ENCODE results near the gene TXNRD3. TPM values are rescaled to one million over a fixed set of nuclear protein-coding genes. Genes with fewer than 3 reads are reported as not detected.

Gene TXNRD3
- total RNA-seq, 1 experiment from 2014 or later = 8.1 TPM

GRCh38 chr3:126683069-126683468, 28.1 kb upstream of the TXNRD3 start:
- Histone ChIP-seq H2BK15ac (ENCODE audit: low read depth, low read length) (no peak overlapping the region; the same call in 1 of the 2 replicates), H3K27ac (ENCODE audit: insufficient read length, low read depth, low read length) (no peak overlapping the region), H3K4me1 (ENCODE audit: insufficient read depth, low read length) (no peaks in the 10 kb centered on the region), H4K91ac (ENCODE audit: insufficient read length, low read depth, low read length) (no peak overlapping the region), H2BK5ac (ENCODE audit: insufficient read length, low read length) (no peak overlapping the region), H3K4ac (ENCODE audit: low read depth, low read length) (no peak overlapping the region), H2BK120ac (ENCODE audit: low read depth, low read length, poor library complexity, severe bottlenecking) (no peak overlapping the region), H2AFZ (ENCODE audit: low read length) (no peak overlapping the region), H4K5ac (ENCODE audit: insufficient read length, low read depth, low read length) (no peak overlapping the region), H4K20me1 (ENCODE audit: control insufficient read depth, insufficient read depth, insufficient read length) (no peaks in the 10 kb centered on the region), H4K8ac (replicated peaks; ENCODE audit: insufficient read length, low read depth, low read length) (no peak overlapping the region), H3T11ph (ENCODE audit: low read length) (no peak overlapping the region), H2AK5ac (ENCODE audit: insufficient read length, low read length) (no peak overlapping the region), H2BK20ac (ENCODE audit: low read depth, low read length, poor library complexity, severe bottlenecking) (no peak overlapping the region), H3K79me2 (ENCODE audit: insufficient read depth, low read length) (no peaks in the 10 kb centered on the region), H3K27me3 (ENCODE audit: insufficient read depth, low read length) (no peaks in the 10 kb centered on the region; the same call in 1 of the 2 replicates), H2BK12ac (ENCODE audit: insufficient read length, low read depth, low read length) (no peak overlapping the region), H3K4me2 (ENCODE audit: insufficient read depth, insufficient read length, low read length) (no peak overlapping the region), H3K56ac (ENCODE audit: insufficient read length, low read depth, low read length) (no peak overlapping the region), H3K18ac (ENCODE audit: insufficient read length, low read depth, low read length) (no peak overlapping the region), H3K79me1 (ENCODE audit: insufficient read depth, low read depth, low read length, poor library complexity, severe bottlenecking) (no peaks in the 10 kb centered on the region), H3K14ac (ENCODE audit: insufficient read depth, low read length) (no peak overlapping the region), H3K23me2 (ENCODE audit: insufficient read length, low read depth, low read length, poor library complexity, severe bottlenecking) (no peaks in the 10 kb centered on the region), H3K9me3 (ENCODE audit: control insufficient read depth, low read depth, low read length) (no peaks in the 10 kb centered on the region), H3K9ac (ENCODE audit: extremely low read depth, insufficient read length, low read length) (no peak overlapping the region), H3K23ac (ENCODE audit: insufficient read length, low read depth, low read length) (no peak overlapping the region)
- Mint-ChIP-seq H3K9me3 (no peaks in the 10 kb centered on the region; a peak in 1 of 5 replicates), H3K27me3 (ENCODE audit: low read depth) (peaks cover 34% of the 10 kb centered on the region), H3K36me3 (ENCODE audit: insufficient read depth in 1 of 3, low read depth in 3 of 3) (no peaks in the 10 kb centered on the region), H3K4me1 (peaks cover 18 to 31% of the 10 kb centered on the region in 2 experiments), H3K27ac (no peak overlapping the region), H3K4me3 (no peak overlapping the region)
- WGBS (ENCODE audit: extremely low coverage, insufficient read length, low lambda C conversion rate) = no CpG with 5 or more reads among the region's 5 CpGs
- DNase-seq = no peak
- TF ChIP-seq CTCF (conservative IDR thresholded peaks at IDR 0.05) = no peak

Measured in H9 (cell line).